Hepatocyte (in vitro differentiated cells): ENCODE results near the gene NEUROD6.

Experiments
- CTCF ChIP-seq: fragments of 200-600 bp; sonication (generic); IDR thresholded peaks from 2 replicates; pipeline ENCODE4 v1.5.1; 2016; ENCODE audit warnings: antibody characterized with exemption, mild to moderate bottlenecking; ENCODE audit not compliant: poor library complexity
- EZH2 ChIP-seq: fragments of 200-600 bp; sonication (generic); IDR thresholded peaks from 2 replicates; pipeline ENCODE4 v1.6.1; 2016; ENCODE audit warnings: antibody characterized with exemption, mild to moderate bottlenecking, borderline replicate concordance

- no peak for TF ChIP-seq CTCF
- TF ChIP-seq EZH2: no peak
Observed at GRCh38 chr7:31310321-31310935, 30.1 kb downstream of the NEUROD6 start.
